ENCODE results near the gene GAS6. TPM values are rescaled to one million over a fixed set of nuclear protein-coding genes. Genes with fewer than 3 reads are reported as not detected.

The GAS6 gene
- total RNA-seq, 1 experiment from 2014 or later = 49.4 TPM

DNA sequence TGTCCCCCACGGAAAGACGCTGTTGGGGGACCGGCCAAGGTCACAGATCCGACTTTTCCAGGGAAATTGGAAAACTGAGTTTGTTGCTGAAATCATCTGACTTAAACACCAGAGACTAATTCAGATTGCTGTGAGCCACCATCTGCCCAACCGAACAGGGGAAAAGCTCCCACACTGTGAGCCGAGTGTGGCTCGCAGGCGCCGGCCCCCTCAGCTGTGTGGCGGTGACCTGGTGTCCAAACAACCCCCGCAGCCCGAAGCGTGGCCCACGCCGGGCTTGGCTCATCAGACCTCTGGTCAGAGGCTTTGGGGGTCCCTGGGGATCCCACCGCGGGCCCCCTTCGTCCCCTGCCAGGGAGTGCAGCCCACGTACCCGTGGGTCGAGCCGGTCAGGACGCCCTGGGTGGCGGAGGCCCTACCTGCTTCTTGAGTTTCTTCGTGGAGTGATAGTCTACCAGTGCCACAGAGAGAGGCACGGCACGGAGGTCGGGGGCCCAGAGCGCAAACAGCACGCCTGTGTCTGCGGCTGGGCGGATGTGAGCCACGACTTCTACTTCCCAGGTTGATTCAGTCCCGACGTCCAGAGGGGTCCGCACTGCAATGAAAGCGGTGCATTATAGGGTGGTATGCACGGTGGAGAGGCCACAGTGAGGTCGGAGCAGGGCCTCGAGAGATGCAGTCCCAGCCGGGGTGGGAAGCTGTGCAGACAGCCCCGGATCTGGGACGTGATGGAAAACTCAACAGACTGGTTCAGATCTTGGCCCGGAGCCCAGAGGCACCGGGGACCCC lies 40.7 kb downstream of the GAS6 start (continued):
- TF ChIP-seq, protein P1, sequence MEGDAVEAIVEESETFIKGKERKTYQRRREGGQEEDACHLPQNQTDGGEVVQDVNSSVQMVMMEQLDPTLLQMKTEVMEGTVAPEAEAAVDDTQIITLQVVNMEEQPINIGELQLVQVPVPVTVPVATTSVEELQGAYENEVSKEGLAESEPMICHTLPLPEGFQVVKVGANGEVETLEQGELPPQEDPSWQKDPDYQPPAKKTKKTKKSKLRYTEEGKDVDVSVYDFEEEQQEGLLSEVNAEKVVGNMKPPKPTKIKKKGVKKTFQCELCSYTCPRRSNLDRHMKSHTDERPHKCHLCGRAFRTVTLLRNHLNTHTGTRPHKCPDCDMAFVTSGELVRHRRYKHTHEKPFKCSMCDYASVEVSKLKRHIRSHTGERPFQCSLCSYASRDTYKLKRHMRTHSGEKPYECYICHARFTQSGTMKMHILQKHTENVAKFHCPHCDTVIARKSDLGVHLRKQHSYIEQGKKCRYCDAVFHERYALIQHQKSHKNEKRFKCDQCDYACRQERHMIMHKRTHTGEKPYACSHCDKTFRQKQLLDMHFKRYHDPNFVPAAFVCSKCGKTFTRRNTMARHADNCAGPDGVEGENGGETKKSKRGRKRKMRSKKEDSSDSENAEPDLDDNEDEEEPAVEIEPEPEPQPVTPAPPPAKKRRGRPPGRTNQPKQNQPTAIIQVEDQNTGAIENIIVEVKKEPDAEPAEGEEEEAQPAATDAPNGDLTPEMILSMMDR (IDR thresholded peaks at IDR 0.05 in 2 of 3, conservative IDR thresholded peaks at IDR 0.05 in 1 of 3; ENCODE audit: borderline replicate concordance in 1 of 3, insufficient read depth in 1 of 3, low read depth in 2 of 3, low read length in 2 of 3) = no peak
- no peak for TF ChIP-seq ATF3 (IDR thresholded peaks at IDR 0.05)

DNA sequence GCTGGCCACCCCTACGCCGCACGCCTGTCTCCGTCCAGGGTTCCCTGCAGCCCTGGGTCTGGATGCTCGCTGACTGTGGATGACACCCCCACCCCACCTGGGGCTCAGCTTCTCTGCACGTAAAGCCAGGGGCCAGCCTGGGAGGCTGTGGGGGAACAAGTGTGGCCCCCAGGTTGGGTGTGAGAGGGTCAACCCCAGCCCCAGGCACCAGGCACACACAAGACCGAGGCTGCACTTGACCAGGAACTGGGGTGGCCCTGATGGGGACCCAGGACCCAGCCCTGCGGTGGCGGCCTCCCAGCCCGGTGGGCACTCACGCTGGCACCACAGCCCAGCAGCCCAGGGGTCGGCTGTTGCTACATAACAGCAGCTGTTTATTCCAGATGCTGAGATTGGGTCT lies 41.6 kb downstream of the GAS6 start:
- no peak for DNase-seq (ENCODE audit: low read depth, low spot score)
- H3K9ac ChIP-seq (ENCODE audit: low read length) = no peak overlapping the region

More for the DNA sequence above, 41.6 kb downstream of the GAS6 start:
- ChIA-PET RAD21 (ENCODE audit: low non-redundant PET in 1 of 2, low total read pairs in 2 of 2, uncharacterized antibody in 2 of 2, unreplicated experiment in 2 of 2) (no interaction called here), POLR2A (no interaction called here), CTCF (no interaction called here)
- H3K79me2 ChIP-seq (ENCODE audit: insufficient read depth, low read length) = peaks cover 54% of the 10 kb centered on the region
- intact Hi-C loops (cut with micrococcal nuclease) = no loop called here
- no peak overlapping the region for H3K4me2 ChIP-seq (ENCODE audit: low read length)
- ATAC-seq = peak; percentile 6; the same call in 1 of the 2 replicates
- H3K27ac ChIP-seq (ENCODE audit: low read depth, low read length) = no peak overlapping the region
- H3K9me2 ChIP-seq (ENCODE audit: insufficient read depth) = no peaks in the 10 kb centered on the region
- no TSS peak for BruUV-seq (replicated peaks)
- no peak overlapping the region for H2AFZ ChIP-seq (ENCODE audit: low read depth, low read length, poor library complexity, severe bottlenecking)
- no peaks in the 10 kb centered on the region; a peak in 1 of 4 replicates for H3K4me1 ChIP-seq (ENCODE audit: control insufficient read depth in 1 of 2, insufficient read depth in 2 of 2, low read length in 2 of 2)
- TF ChIP-seq EZH2phosphoT487 (IDR thresholded peaks at IDR 0.05; ENCODE audit: borderline replicate concordance) = no peak
- TF ChIP-seq POLR2A (IDR thresholded peaks at IDR 0.05; ENCODE audit: borderline replicate concordance, extremely low read depth, insufficient read depth, insufficient read length) = no peak
- TF ChIP-seq RAD21 (IDR thresholded peaks at IDR 0.05; ENCODE audit: low read depth) = no peak
- H3K9me3 ChIP-seq (ENCODE audit: control insufficient read depth in 1 of 2, insufficient read depth in 1 of 2, low read depth in 1 of 2, low read length in 2 of 2) = no peaks in the 10 kb centered on the region
- H4K20me1 ChIP-seq (ENCODE audit: insufficient read depth) = no peaks in the 10 kb centered on the region
- H3K4me3 ChIP-seq (replicated peaks in 1 of 2; ENCODE audit: low read depth in 1 of 2, low read length in 2 of 2) = no peak overlapping the region
- peaks cover 10 to 19% of the 10 kb centered on the region in 2 experiments; a peak in 2 of 4 replicates for H3K36me3 ChIP-seq (ENCODE audit: control insufficient read depth in 1 of 2, insufficient read depth in 2 of 2, low read length in 2 of 2)
- H3K27me3 ChIP-seq (ENCODE audit: insufficient read depth, low read length) = no peaks in the 10 kb centered on the region

Measured in HCT116 (cell line).